Neuronal stem cell (in vitro differentiated cells): ENCODE data around the gene SOCS2.

ENCODE experiments used
- DNase-seq: peaks from one replicate; pipeline ENCODE4 v3.0.0-alpha.2; 2013; ENCODE audit warnings: low spot score
- H2AFZ ChIP-seq: one replicate; pipeline ENCODE4 v1.6.1; 2013; ENCODE audit warnings: mild to moderate bottlenecking, low read length, inconsistent platforms
- H2AK5ac ChIP-seq: 2 replicates; pipeline ENCODE4 v1.6.1; 2013; ENCODE audit warnings: low read depth, mild to moderate bottlenecking, inconsistent platforms, low read length, moderate library complexity, mixed read lengths
- H2BK120ac ChIP-seq: 2 replicates; pipeline ENCODE4 v1.6.1; 2013; ENCODE audit warnings: low read depth, mild to moderate bottlenecking, inconsistent platforms, low read length, moderate library complexity, mixed read lengths
- H2BK12ac ChIP-seq: one replicate; pipeline ENCODE4 v1.6.1; 2013; ENCODE audit warnings: low read length, inconsistent platforms
- H2BK15ac ChIP-seq: 2 replicates; pipeline ENCODE4 v1.6.1; 2013; ENCODE audit warnings: mild to moderate bottlenecking, low read length, inconsistent platforms, mixed read lengths
- H2BK5ac ChIP-seq: one replicate; pipeline ENCODE4 v1.6.1; 2013; ENCODE audit warnings: inconsistent platforms, mild to moderate bottlenecking, low read length, moderate library complexity
- H3K14ac ChIP-seq: one replicate; pipeline ENCODE4 v1.6.1; 2013; ENCODE audit warnings: low read length, inconsistent platforms
- H3K18ac ChIP-seq: 2 replicates; pipeline ENCODE4 v1.6.1; 2013; ENCODE audit warnings: low read length, inconsistent platforms
- H3K23ac ChIP-seq: 2 replicates; pipeline ENCODE4 v1.6.1; 2013; ENCODE audit warnings: low read depth, mild to moderate bottlenecking, mixed read lengths, low read length, inconsistent platforms; ENCODE audit not compliant: poor library complexity
- H3K27ac ChIP-seq: replicated peaks from 3 replicates; pipeline ENCODE4 v1.5.1; 2013; ENCODE audit warnings: low read length, inconsistent platforms
- H3K27me3 ChIP-seq, 3 experiments: 2 replicates each; pipeline ENCODE4 v1.6.1; 2013; ENCODE audit warnings: low read length in 3 of 3, mild to moderate bottlenecking in 2 of 3, inconsistent platforms in 1 of 3, low read depth in 1 of 3, mixed read lengths in 1 of 3, moderate library complexity in 1 of 3; ENCODE audit not compliant: control insufficient read depth in 3 of 3, insufficient read depth in 3 of 3
- H3K36me3 ChIP-seq, 2 donors: replicated peaks in 1 of 2; 2 replicates each; pipeline ENCODE4 v1.6.1; 2013; ENCODE audit warnings: low read length in 2 of 2; ENCODE audit not compliant: control insufficient read depth in 2 of 2, insufficient read depth in 2 of 2
- H3K4ac ChIP-seq: 2 replicates; pipeline ENCODE4 v1.6.1; 2013; ENCODE audit warnings: inconsistent platforms, mild to moderate bottlenecking, low read length, moderate library complexity
- H3K4me1 ChIP-seq, 2 donors: 1 replicate in 1 of 2; 2 replicates in 1 of 2; pipeline ENCODE4 v1.6.1; 2013; ENCODE audit warnings: low read length in 2 of 2, low read depth in 1 of 2; ENCODE audit not compliant: control insufficient read depth in 2 of 2, insufficient read depth in 1 of 2
- H3K4me2 ChIP-seq: one replicate; pipeline ENCODE4 v1.6.1; 2013; ENCODE audit warnings: mild to moderate bottlenecking, low read length, inconsistent platforms; ENCODE audit not compliant: insufficient read depth, poor library complexity, severe bottlenecking
- H3K4me3 ChIP-seq, 2 donors: 2 replicates each; pipeline ENCODE4 v1.5.1; 2013; ENCODE audit warnings: low read length in 2 of 2, mild to moderate bottlenecking in 2 of 2, inconsistent platforms in 1 of 2, moderate library complexity in 1 of 2
- H3K79me1 ChIP-seq: one replicate; pipeline ENCODE4 v1.6.1; 2013; ENCODE audit warnings: low read depth, mild to moderate bottlenecking, inconsistent platforms, low read length, moderate library complexity
- H3K9ac ChIP-seq: one replicate; pipeline ENCODE4 v1.6.1; 2013; ENCODE audit warnings: mild to moderate bottlenecking, low read depth, low read length, inconsistent platforms; ENCODE audit not compliant: poor library complexity
- H3K9me3 ChIP-seq, 2 donors: replicated peaks in 1 of 2; 2 replicates each; pipeline versions ENCODE3 to v1.6.1; 2013; ENCODE audit warnings: low read length in 2 of 2, mild to moderate bottlenecking in 2 of 2, inconsistent platforms in 1 of 2, low read depth in 1 of 2, mixed read lengths in 1 of 2, moderate library complexity in 1 of 2; ENCODE audit not compliant: control insufficient read depth in 2 of 2, insufficient read depth in 1 of 2
- H4K8ac ChIP-seq: one replicate; pipeline ENCODE4 v1.6.1; 2013; ENCODE audit warnings: low read depth, mild to moderate bottlenecking, inconsistent platforms, low read length, moderate library complexity
- H4K91ac ChIP-seq: one replicate; pipeline ENCODE4 v1.6.1; 2013; ENCODE audit warnings: low read length, low read depth, mild to moderate bottlenecking, inconsistent platforms; ENCODE audit not compliant: poor library complexity
- WGBS, 2 donors: extraction: QIAGEN DNeasy Blood & Tissue Kit; methylation state at CpG; one replicate each; pipeline ENCODE4 v1.1.7; 2013; ENCODE audit warnings: missing lambda C conversion rate in 2 of 2, mixed read lengths in 1 of 2; ENCODE audit not compliant: insufficient read length in 2 of 2, insufficient replicate concordance in 1 of 2; ENCODE audit errors: extremely low coverage in 2 of 2; 5-methylcytosine and 5-hydroxymethylcytosine counted together

The SOCS2 gene

DNA sequence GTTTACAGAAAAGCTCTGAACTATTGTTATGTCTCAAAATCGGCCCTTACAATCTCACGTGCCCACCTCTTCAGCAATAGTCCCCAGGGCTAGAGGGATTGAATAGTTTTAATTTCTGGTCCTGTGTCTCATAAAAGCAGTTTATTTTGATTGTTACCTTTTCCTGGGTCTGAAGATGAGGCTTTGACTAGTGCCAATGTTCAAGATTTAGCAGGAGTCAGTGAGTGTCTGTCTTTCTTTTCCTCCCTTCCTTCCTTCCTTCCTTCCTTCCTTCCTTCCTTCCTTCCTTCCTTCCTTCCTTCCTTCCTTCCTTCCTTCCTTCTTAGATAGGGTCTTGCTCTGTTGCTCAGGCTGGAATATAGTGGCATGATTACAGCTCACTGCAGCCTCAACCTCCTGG is 24.7 kb upstream of the SOCS2 start:
- no peak overlapping the region for H2BK5ac ChIP-seq
- H3K79me1 ChIP-seq = no peaks in the 10 kb centered on the region
- H3K27ac ChIP-seq = no peak overlapping the region
- no peak overlapping the region for H3K14ac ChIP-seq
- H3K4me3 ChIP-seq = no peak overlapping the region
- peaks cover 0 to 14% of the 10 kb centered on the region in 2 donors for H3K36me3 ChIP-seq
- H4K91ac ChIP-seq = no peak overlapping the region
- WGBS, 2 donors = no CpG with 5 or more reads among the region's 2 CpGs
- H3K9ac ChIP-seq = no peak overlapping the region
- H2AK5ac ChIP-seq = no peak overlapping the region
- H2BK15ac ChIP-seq = no peak overlapping the region
- H3K9me3 ChIP-seq = no peaks in the 10 kb centered on the region
- no peak overlapping the region for H4K8ac ChIP-seq
- H3K4me2 ChIP-seq = no peak overlapping the region
- H3K4me1 ChIP-seq = no peaks in the 10 kb centered on the region
- H3K18ac ChIP-seq = no peak overlapping the region
- DNase-seq = no peak
- H2BK120ac ChIP-seq = no peak overlapping the region
- no peak overlapping the region for H3K4ac ChIP-seq
- H2AFZ ChIP-seq = no peak overlapping the region
- no peaks in the 10 kb centered on the region for H3K27me3 ChIP-seq
- H2BK12ac ChIP-seq = peak overlapping the region; percentile 17
- H3K23ac ChIP-seq = no peak overlapping the region

- Histone ChIP-seq H3K4me2 (no peak overlapping the region), H2BK12ac (no peak overlapping the region), H2BK15ac (no peak overlapping the region), H3K27me3 (no peaks in the 10 kb centered on the region), H3K14ac (no peak overlapping the region), H2AFZ (no peak overlapping the region), H2BK120ac (no peak overlapping the region), H2BK5ac (peak overlapping the region; percentile 6), H2AK5ac (peak overlapping the region; percentile 8), H3K4ac (no peak overlapping the region), H3K79me1 (no peaks in the 10 kb centered on the region), H3K9ac (no peak overlapping the region), H4K8ac (no peak overlapping the region), H3K9me3 (no peaks in the 10 kb centered on the region), H3K27ac (no peak overlapping the region), H3K23ac (no peak overlapping the region), H3K4me3 (peak overlapping the region in 1 of 2 donors; percentile 44), H4K91ac (no peak overlapping the region), H3K4me1 (no peaks in the 10 kb centered on the region), H3K36me3 (peaks cover 0 to 8% of the 10 kb centered on the region in 2 donors), H3K18ac (no peak overlapping the region)
- DNase-seq = no peak
- WGBS, 2 donors = no CpG with 5 or more reads among the region's 6 CpGs
Measured at GRCh38 chr12:93549174-93549573, 23.3 kb upstream of the SOCS2 start.

DNA sequence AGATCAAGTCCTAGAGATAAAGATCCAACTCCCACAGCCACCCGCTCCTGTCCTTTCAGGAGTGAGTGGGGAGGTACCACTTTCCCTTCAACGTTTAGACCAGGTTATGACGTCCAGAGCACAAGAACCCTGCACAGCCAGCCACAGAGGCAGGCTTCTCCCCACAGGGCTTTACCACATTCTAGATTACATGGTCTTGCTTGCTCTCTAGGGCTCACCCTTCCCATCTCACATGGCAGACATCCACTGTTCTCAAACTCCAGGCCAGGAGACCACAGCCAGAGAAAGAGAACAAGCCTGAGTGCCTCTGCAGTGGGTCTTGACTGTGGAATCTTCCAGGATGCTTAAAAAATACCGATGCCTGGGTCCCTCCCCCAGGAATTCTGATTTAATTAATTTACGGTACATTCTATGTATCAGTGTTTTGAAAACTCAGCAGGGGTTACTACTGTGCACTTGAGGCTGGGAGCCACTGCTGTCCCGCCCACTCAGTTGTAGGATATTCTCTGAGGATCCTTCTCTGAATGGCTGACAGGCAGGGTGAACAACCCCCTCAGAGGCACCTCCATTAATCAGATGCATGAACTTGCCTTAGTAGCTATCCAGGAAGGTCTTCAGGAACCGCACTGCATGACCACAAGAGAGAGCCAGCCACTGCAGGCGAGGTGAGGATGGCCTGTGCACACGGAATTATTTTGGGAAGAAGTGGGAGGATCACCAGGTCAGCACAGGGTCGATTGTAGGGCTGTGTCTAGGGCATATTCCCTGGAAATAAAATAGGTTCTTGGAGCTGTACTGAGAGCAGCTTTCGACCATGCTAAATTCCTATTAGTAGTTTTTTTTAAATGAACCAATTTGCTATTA is 21.5 kb upstream of the SOCS2 start:
- H3K9ac ChIP-seq = no peak overlapping the region
- H3K27ac ChIP-seq = no peak overlapping the region
- no peak overlapping the region for H3K14ac ChIP-seq
- DNase-seq = no peak
- H2BK15ac ChIP-seq = no peak overlapping the region
- no peak overlapping the region for H4K8ac ChIP-seq
- no peaks in the 10 kb centered on the region for H3K4me1 ChIP-seq
- no peaks in the 10 kb centered on the region for H3K9me3 ChIP-seq
- H2BK12ac ChIP-seq = no peak overlapping the region
- no CpG with 5 or more reads among the region's 11 CpGs for WGBS, 2 donors
- no peak overlapping the region for H3K4ac ChIP-seq
- no peak overlapping the region for H2AK5ac ChIP-seq
- no peaks in the 10 kb centered on the region for H3K79me1 ChIP-seq
- no peaks in the 10 kb centered on the region for H3K36me3 ChIP-seq
- no peak overlapping the region for H2BK5ac ChIP-seq
- no peaks in the 10 kb centered on the region for H3K27me3 ChIP-seq
- H3K4me2 ChIP-seq = no peak overlapping the region
- no peak overlapping the region for H4K91ac ChIP-seq
- H3K23ac ChIP-seq = no peak overlapping the region
- H3K18ac ChIP-seq = no peak overlapping the region
- H3K4me3 ChIP-seq = no peak overlapping the region
- no peak overlapping the region for H2BK120ac ChIP-seq
- no peak overlapping the region for H2AFZ ChIP-seq

- H3K4me2 ChIP-seq = no peak overlapping the region
- peaks cover 0 to 9% of the 10 kb centered on the region in 2 donors for H3K9me3 ChIP-seq
- no peak overlapping the region for H2AK5ac ChIP-seq
- H3K18ac ChIP-seq = no peak overlapping the region
- no peak overlapping the region for H2BK5ac ChIP-seq
- H3K27me3 ChIP-seq = no peaks in the 10 kb centered on the region
- H3K14ac ChIP-seq = no peak overlapping the region
- no peak overlapping the region for H3K4ac ChIP-seq
- H3K9ac ChIP-seq = no peak overlapping the region
- no peaks in the 10 kb centered on the region for H3K4me1 ChIP-seq
- no peaks in the 10 kb centered on the region for H3K79me1 ChIP-seq
- H2BK15ac ChIP-seq = no peak overlapping the region
- H4K8ac ChIP-seq = no peak overlapping the region
- no peak overlapping the region for H3K23ac ChIP-seq
- WGBS, 2 donors = no CpG with 5 or more reads among the region's 4 CpGs
- H2BK12ac ChIP-seq = no peak overlapping the region
- no peak overlapping the region for H3K4me3 ChIP-seq
- no peak for DNase-seq
- H2BK120ac ChIP-seq = no peak overlapping the region
- H4K91ac ChIP-seq = no peak overlapping the region
- H3K27ac ChIP-seq = no peak overlapping the region
- H3K36me3 ChIP-seq = no peaks in the 10 kb centered on the region
- no peak overlapping the region for H2AFZ ChIP-seq
Measured at GRCh38 chr12:93552427-93552826, 20.0 kb upstream of the SOCS2 start.
